Tibial artery (tissue), 4 donors: ENCODE measurements around the gene PPFIBP2.

Experiments used
- DNase-seq, 2 donors: peaks; one replicate each; pipeline ENCODE4 v3.0.0-alpha.2; 2019
- H3K27ac ChIP-seq, 2 donors: fragments of 200-600 bp; sonication (generic) in 1 of 2; 1 replicate in 1 of 2; 2 replicates in 1 of 2; pipeline ENCODE4 v1.5.1; 2018 to 2019; ENCODE audit warnings: mild to moderate bottlenecking in 1 of 2
- H3K27me3 ChIP-seq, 2 donors: fragments of 200-600 bp; sonication (generic) in 1 of 2; one replicate each; pipeline versions ENCODE4 v1.5.1 to v1.6.0; 2016 to 2019
- H3K36me3 ChIP-seq, 3 donors: fragments of 200-600 bp; sonication (generic) in 2 of 3; one replicate each; pipeline ENCODE4 v1.5.1; 2016 to 2019; ENCODE audit warnings: mild to moderate bottlenecking in 2 of 3
- H3K4me1 ChIP-seq, 4 donors: fragments of 200-600 bp; sonication (generic) in 2 of 4; 1 replicate in 3 of 4; 2 replicates in 1 of 4; pipeline ENCODE4 v1.5.1; 2016 to 2019
- H3K4me3 ChIP-seq, 2 donors: fragments of 200-600 bp; sonication (generic) in 1 of 2; 1 replicate in 1 of 2; 2 replicates in 1 of 2; pipeline ENCODE4 v1.5.1; 2018 to 2019; ENCODE audit warnings: mild to moderate bottlenecking in 2 of 2
- H3K9me3 ChIP-seq, 3 donors: fragments of 200-600 bp; sonication (generic) in 1 of 3; one replicate each; pipeline ENCODE4 v1.5.1; 2016 to 2019
- intact Hi-C: fragments of 100-400 bp; cut with DNase I; formaldehyde crosslinking; loops from one replicate; pipeline ENCODE4 v1.15.0; 2023; ENCODE audit warnings: low total_unique reads
- TF ChIP-seq, protein P1 (sequence below), 2 experiments: fragments of 200-600 bp in 1 of 2; fragments of 450-650 bp in 1 of 2; IDR thresholded peaks; one replicate each; pipeline ENCODE4 v1.5.1; 2017 to 2019; ENCODE audit warnings: antibody characterized with exemption in 2 of 2, mild to moderate bottlenecking in 1 of 2, moderate library complexity in 1 of 2

Gene PPFIBP2

DNA sequence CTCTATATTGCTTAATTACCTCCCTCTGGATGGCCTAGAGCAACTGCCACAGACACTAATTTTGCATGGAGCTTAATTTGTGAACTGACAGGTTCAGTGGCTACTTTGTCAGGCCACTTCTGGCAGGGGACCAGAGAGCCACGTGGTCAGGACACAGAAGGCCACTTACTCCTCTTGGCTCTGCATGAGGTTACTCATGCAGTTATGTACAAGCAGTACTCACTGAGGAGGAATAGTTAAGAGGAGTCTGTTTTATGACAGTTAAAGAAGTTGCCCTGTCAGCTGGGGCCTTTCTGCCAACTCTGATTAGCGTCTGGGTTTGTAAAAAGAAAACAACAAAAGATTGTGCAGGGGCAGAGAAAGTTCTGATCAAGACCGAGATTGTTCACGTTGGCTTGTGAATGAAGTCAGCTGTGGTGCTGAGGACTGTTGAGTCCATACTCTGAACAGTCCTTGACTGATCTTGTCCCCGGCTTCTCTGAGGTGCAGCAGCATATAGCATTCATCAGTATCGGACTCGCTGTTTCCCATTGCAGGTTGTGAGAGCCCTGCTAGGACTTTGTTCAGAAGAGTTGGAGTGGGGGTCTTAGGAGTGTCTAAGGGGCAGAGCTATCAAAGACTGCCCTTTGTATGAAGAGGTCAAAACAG, 41.4 kb downstream of the PPFIBP2 start:
- H3K27ac ChIP-seq: no peak overlapping the region
- H3K4me3 ChIP-seq: no peak overlapping the region
- intact Hi-C loops: no loop called here

DNA sequence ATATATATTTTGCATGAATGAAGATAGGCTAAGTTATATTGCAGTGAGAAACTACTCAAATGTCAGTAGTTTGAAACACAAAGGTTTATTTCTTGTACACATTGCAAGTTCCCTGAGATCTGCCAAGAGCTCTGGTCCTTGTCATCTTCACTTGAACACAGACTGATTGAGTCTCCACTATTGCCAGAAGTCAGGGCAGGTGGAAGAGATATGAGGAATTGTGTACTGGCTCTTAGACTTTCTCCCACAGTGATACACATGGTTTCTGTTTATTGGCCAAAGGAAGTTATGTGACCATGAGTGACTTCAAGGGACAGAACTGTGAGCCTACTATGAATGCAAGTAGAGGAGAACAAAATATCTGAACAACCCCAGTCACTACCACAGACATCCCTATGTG, 44.2 kb downstream of the PPFIBP2 start:
- Histone ChIP-seq H3K36me3 (no peaks in the 10 kb centered on the region), H3K9me3 (no peaks in the 10 kb centered on the region), H3K27ac (no peak overlapping the region), H3K4me1 (no peaks in the 10 kb centered on the region), H3K27me3 (no peaks in the 10 kb centered on the region), H3K4me3 (no peak overlapping the region)
- TF ChIP-seq, protein P1, sequence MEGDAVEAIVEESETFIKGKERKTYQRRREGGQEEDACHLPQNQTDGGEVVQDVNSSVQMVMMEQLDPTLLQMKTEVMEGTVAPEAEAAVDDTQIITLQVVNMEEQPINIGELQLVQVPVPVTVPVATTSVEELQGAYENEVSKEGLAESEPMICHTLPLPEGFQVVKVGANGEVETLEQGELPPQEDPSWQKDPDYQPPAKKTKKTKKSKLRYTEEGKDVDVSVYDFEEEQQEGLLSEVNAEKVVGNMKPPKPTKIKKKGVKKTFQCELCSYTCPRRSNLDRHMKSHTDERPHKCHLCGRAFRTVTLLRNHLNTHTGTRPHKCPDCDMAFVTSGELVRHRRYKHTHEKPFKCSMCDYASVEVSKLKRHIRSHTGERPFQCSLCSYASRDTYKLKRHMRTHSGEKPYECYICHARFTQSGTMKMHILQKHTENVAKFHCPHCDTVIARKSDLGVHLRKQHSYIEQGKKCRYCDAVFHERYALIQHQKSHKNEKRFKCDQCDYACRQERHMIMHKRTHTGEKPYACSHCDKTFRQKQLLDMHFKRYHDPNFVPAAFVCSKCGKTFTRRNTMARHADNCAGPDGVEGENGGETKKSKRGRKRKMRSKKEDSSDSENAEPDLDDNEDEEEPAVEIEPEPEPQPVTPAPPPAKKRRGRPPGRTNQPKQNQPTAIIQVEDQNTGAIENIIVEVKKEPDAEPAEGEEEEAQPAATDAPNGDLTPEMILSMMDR (IDR thresholded peaks at IDR 0.05): no peak
- intact Hi-C loops: no loop called here
- DNase-seq: no peak

More for the DNA sequence above, 41.4 kb downstream of the PPFIBP2 start:
- H3K27me3 ChIP-seq: no peaks in the 10 kb centered on the region
- H3K4me1 ChIP-seq: no peaks in the 10 kb centered on the region
- DNase-seq: no peak
- no peaks in the 10 kb centered on the region for H3K36me3 ChIP-seq
- TF ChIP-seq, protein P1 (IDR thresholded peaks at IDR 0.05): no peak
- H3K9me3 ChIP-seq: no peaks in the 10 kb centered on the region

DNA sequence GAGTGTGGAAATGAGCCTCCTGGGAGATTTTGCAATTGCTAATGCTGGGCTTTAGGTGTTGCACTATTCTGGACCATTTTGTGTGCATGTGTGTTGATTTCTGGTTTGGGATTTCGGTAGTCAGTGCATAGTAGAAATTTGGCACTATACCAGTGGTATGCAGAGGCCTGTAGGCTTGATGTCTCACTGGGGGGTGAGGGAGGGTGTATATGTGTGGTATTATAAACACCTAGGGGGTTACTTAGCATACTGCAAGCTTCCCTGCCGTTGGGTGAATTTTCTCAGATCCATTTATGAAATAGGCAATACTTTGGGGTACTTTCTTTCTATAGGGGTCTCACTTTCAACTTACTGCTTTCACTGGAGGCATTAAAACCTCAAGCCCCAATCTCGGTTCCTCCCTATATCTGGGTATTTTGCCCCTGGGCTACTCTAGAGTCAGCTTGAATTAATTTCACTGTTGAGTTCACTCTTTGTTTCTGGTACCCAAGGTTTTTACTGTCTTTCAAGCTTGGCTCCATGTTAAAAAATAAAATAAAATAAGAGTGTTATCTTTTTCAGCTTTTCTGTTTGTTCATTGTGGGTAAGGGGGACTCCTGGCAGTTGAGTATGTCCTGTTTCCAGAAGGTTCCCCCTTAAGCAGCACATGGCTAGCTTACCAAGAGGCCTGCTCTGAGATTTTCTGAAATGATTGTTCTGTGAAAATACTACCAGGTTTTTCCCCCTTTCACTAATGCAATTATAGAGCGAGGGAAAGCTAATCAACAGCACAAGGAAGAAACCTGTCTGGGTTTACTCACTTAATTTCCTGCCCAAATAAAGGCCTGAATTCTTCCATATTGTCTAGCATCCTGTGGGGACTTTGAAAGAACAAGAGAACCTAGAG, 45.8 kb downstream of the PPFIBP2 start:
- Histone ChIP-seq H3K36me3 (no peaks in the 10 kb centered on the region), H3K4me3 (no peak overlapping the region), H3K4me1 (no peaks in the 10 kb centered on the region), H3K27ac (no peak overlapping the region), H3K9me3 (no peaks in the 10 kb centered on the region), H3K27me3 (no peaks in the 10 kb centered on the region)
- TF ChIP-seq, protein P1 (IDR thresholded peaks at IDR 0.05): no peak
- DNase-seq: no peak
- intact Hi-C loops: no loop called here

DNA sequence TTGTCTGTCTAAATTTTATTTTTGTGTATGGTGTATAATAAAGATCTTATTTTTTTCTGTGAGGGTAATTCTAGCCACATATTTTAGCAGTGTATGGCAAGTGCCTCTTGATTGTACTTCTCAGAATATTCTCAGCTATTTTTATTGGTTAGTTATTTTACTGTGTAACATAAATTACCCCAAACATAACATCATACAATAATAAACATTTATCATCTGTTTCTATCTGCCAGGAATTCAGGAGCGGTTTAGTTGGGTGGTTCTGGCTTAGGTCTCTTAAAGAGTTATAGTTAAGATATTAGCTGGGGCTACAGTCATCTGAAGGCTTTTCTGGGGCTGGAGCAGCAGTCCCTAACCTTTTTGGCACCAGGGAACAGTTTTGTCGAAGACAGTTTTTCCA, 47.8 kb downstream of the PPFIBP2 start:
- Histone ChIP-seq H3K9me3 (no peaks in the 10 kb centered on the region), H3K27me3 (no peaks in the 10 kb centered on the region), H3K4me1 (no peaks in the 10 kb centered on the region), H3K4me3 (no peak overlapping the region), H3K36me3 (peaks cover 0 to 9% (median 0%) of the 10 kb centered on the region in 3 donors), H3K27ac (no peak overlapping the region)
- intact Hi-C loops: no loop called here
- DNase-seq: no peak
- TF ChIP-seq, protein P1 (IDR thresholded peaks at IDR 0.05): no peak

DNA sequence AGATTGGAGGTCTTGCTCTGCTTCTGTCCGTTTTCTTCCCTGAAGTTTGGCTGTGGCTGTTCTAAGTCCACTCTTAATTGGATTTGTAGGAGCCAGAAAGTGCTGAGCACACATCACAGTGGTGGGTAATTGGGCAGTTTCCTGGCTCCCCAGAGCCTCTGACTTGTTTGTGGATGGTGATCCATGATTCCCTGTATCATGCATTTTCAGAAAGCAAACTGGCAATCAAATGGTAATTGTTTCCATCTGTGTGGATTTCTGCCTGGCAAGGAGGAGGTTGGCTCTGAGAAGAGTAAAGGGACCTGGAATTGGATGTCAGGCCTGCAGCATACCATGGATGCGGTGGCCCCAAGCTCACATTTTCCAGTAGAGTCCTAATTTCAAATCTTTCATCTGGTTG, 49.5 kb downstream of the PPFIBP2 start:
- Histone ChIP-seq H3K4me1 (no peaks in the 10 kb centered on the region), H3K27me3 (no peaks in the 10 kb centered on the region), H3K27ac (no peak overlapping the region), H3K36me3 (peaks cover 0 to 9% (median 0%) of the 10 kb centered on the region in 3 donors), H3K4me3 (no peak overlapping the region), H3K9me3 (no peaks in the 10 kb centered on the region)
- intact Hi-C loops: no loop called here
- no peak for DNase-seq
- TF ChIP-seq, protein P1 (IDR thresholded peaks at IDR 0.05): no peak
